Central memory CD8-positive, alpha-beta T cell (primary cell): ENCODE measurements around the gene TRIM36.

Experiments
- ATAC-seq: fragments of 150-1000 bp; cut with Tn5 transposase; replicated peaks from 2 replicates; pipeline ENCODE4 v1.10.0; 2022; ENCODE audit warnings: mild to moderate bottlenecking, moderate FRiP score, moderate number of reproducible peaks; ENCODE audit not compliant: poor library complexity, severe bottlenecking; ENCODE audit errors: extremely low read depth
- DNase-seq, 2 donors: peaks; one replicate each; pipeline ENCODE4 v3.0.0; 2021; ENCODE audit warnings: low spot score in 2 of 2
- H3K27ac Mint-ChIP-seq: one replicate; pipeline ENCODE4 v1.8.0; 2022; ENCODE audit warnings: low read depth, mild to moderate bottlenecking, moderate library complexity, mixed read lengths
- H3K27me3 Mint-ChIP-seq: one replicate; pipeline ENCODE4 v1.8.0; 2022; ENCODE audit warnings: mixed read lengths
- H3K36me3 Mint-ChIP-seq: one replicate; pipeline ENCODE4 v1.8.0; 2022; ENCODE audit warnings: mild to moderate bottlenecking, moderate library complexity, mixed read lengths; ENCODE audit not compliant: insufficient read depth
- H3K4me1 Mint-ChIP-seq: one replicate; pipeline ENCODE4 v1.8.0; 2022; ENCODE audit warnings: mixed read lengths
- H3K4me3 Mint-ChIP-seq: one replicate; pipeline ENCODE4 v1.8.0; 2022; ENCODE audit warnings: mild to moderate bottlenecking, moderate library complexity, mixed read lengths
- H3K9me3 Mint-ChIP-seq: one replicate; pipeline ENCODE4 v1.8.0; 2022; ENCODE audit warnings: mixed read lengths

The TRIM36 gene

DNA sequence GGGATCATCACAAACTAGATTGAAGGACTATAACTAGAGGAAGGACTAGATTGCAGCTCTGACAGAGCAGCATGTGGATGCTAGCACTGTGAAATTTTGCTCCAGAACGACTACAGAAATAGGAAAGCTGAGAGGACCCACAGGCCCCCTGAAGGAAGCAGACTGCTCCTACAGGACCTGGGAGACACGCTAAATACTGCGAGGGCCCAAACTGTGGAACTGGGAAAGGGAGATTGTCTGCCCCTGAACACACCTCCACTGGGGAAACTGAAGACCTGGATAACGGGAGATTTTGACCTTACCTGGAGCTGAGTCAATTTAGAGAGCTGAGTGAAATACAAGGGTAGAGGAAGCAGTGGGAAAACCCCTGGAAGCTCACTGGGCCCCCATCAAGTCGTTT is 19.2 kb downstream of the TRIM36 start:
- H3K27me3 Mint-ChIP-seq: peaks cover 66% of the 10 kb centered on the region
- no peak overlapping the region for H3K27ac Mint-ChIP-seq
- H3K36me3 Mint-ChIP-seq: no peaks in the 10 kb centered on the region
- ATAC-seq (no peak), DNase-seq (no peak)
- H3K4me1 Mint-ChIP-seq: no peaks in the 10 kb centered on the region
- H3K4me3 Mint-ChIP-seq: no peak overlapping the region
- H3K9me3 Mint-ChIP-seq: peaks cover 16% of the 10 kb centered on the region

DNA sequence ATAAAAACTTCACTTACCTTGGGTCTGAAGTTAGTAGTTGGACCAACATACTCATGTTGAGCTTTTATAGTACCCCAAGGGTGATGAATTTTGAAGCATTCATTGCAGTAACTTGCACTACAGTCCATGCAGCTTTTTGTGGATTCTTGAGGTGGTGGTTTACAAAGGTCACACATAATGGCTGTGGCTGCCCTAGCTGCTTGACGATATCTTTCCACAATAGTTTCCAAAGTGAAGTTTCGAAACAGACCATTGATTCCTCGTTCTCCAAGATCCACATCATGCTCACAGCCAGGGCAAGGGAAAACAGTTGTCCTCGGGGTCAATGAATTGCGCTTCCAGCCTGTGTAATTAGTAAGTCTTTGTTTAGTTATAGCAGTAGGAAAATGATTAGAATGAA is 22.7 kb downstream of the TRIM36 start:
- H3K4me3 Mint-ChIP-seq: no peak overlapping the region
- no peaks in the 10 kb centered on the region for H3K4me1 Mint-ChIP-seq
- peaks cover 31% of the 10 kb centered on the region for H3K27me3 Mint-ChIP-seq
- no peak for DNase-seq
- no peak overlapping the region for H3K27ac Mint-ChIP-seq
- no peak for ATAC-seq
- H3K9me3 Mint-ChIP-seq: peaks cover 5% of the 10 kb centered on the region
- H3K36me3 Mint-ChIP-seq: no peaks in the 10 kb centered on the region

DNA sequence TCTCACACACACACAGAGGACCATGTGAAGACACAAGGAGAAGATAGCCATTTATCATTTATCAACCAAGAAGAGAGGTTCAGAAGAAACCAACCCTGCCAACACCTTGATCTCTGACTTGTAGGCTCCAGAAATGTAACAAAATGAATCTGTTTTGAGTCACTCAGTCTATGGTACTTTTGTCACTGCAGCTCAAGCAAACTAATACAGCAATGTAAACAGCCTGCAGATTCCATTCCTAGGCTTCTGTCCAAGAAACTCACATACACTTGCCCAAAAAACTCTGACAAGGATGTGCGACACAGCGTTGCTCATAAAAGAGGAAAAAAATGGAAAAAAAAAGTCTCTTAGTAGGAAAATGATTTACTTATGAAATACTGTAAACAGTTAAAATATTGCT is 33.4 kb downstream of the TRIM36 start:
- no peaks in the 10 kb centered on the region for H3K9me3 Mint-ChIP-seq
- H3K27ac Mint-ChIP-seq: no peak overlapping the region
- no peaks in the 10 kb centered on the region for H3K36me3 Mint-ChIP-seq
- no peaks in the 10 kb centered on the region for H3K4me1 Mint-ChIP-seq
- DNase-seq (no peak), ATAC-seq (no peak)
- H3K27me3 Mint-ChIP-seq: peaks cover 70% of the 10 kb centered on the region
- H3K4me3 Mint-ChIP-seq: no peak overlapping the region

DNA sequence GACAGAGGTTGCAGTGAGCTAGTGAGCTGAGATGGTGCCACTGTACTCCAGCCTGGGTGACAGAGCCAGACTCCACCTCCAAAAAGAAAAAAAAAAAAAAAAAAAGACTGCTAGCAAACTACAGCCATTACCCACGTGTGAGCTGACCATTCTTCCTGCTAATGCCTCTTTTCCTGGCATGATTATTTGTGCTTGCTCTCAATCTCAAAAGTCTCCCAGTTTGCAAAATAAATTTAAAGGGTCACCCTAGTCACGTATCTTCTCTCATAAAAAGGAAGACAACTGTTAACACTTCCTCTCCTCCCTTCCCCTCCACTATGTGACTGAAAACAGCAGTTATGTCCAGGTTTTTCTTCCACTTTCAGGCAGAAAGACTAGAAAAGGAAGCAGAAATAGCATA is 37.2 kb downstream of the TRIM36 start:
- no peak overlapping the region for H3K4me3 Mint-ChIP-seq
- ATAC-seq: no peak
- H3K36me3 Mint-ChIP-seq: no peaks in the 10 kb centered on the region

DNA sequence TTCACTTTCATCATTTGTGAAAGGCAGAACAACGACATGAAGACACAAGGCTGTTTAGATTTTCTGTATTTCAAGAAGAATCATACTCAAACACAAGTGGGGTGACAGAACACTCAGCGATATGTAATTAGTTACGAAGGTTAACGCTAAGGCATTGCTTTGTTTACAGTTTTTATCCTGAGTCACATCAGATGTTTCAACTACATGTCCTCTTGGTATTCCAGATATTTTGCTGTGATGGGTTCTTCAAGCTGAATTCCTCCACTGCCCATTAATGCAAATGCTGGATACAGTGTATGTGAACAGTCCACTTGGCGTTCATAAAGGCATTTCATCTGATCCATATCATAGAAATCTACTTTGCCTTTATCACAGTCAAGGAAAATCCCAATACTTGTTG is 43.4 kb downstream of the TRIM36 start:
- H3K9me3 Mint-ChIP-seq: no peaks in the 10 kb centered on the region
- no peaks in the 10 kb centered on the region for H3K36me3 Mint-ChIP-seq
- DNase-seq: no peak

More for the DNA sequence above, 37.2 kb downstream of the TRIM36 start:
- H3K9me3 Mint-ChIP-seq: no peaks in the 10 kb centered on the region
- H3K27me3 Mint-ChIP-seq: peaks cover 48% of the 10 kb centered on the region
- H3K4me1 Mint-ChIP-seq: no peaks in the 10 kb centered on the region
- no peak for DNase-seq
- H3K27ac Mint-ChIP-seq: no peak overlapping the region

DNA sequence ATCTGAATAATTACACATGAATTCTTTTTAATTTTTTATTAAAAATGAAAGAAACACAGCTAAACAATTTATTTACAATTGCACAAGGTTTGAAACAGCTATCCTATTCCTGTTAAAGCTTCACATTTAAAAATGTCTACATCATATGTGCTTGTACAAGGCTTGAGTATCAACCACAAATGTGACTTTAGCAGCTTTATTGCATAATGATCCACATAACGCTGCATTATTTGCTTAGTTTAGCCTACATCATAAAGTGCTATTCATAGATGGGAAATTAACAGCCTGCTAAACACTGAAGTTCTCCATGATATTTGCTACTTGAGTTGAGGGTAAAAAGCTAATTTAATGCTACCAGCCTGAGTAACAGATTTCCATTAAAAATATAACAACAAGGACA is 45.0 kb downstream of the TRIM36 start:
- H3K4me1 Mint-ChIP-seq: no peaks in the 10 kb centered on the region
- no peak overlapping the region for H3K4me3 Mint-ChIP-seq
- H3K27me3 Mint-ChIP-seq: peaks cover 26% of the 10 kb centered on the region
- no peaks in the 10 kb centered on the region for H3K9me3 Mint-ChIP-seq
- ATAC-seq (no peak), DNase-seq (no peak)
- no peaks in the 10 kb centered on the region for H3K36me3 Mint-ChIP-seq
- H3K27ac Mint-ChIP-seq: no peak overlapping the region

More for the DNA sequence above, 43.4 kb downstream of the TRIM36 start:
- no peak for ATAC-seq
- Mint-ChIP-seq H3K4me3 (no peak overlapping the region), H3K4me1 (no peaks in the 10 kb centered on the region), H3K27ac (no peak overlapping the region), H3K27me3 (peaks cover 11% of the 10 kb centered on the region)

DNA sequence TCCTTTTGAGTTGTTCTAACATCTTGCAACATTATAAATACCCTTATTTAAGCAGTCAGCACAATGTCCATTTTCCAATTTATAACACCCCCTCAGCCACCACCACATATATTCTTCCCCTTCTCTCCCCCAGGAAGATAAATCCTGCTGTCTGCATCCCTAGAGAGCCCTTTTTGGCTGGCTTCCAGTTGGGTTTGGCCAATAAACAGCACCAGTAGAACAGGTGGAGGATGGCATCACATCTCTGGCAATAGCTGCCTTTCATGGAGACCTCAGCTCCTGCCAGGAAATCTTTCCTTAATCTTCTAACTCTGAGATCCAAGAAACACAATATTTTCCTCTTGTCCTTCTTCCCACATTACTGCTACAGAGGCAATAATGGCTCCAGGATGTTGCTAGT is 53.7 kb downstream of the TRIM36 start:
- ATAC-seq (no peak), DNase-seq (no peak)
- H3K4me1 Mint-ChIP-seq: no peaks in the 10 kb centered on the region
- peaks cover 94% of the 10 kb centered on the region for H3K27me3 Mint-ChIP-seq
- no peak overlapping the region for H3K4me3 Mint-ChIP-seq
- no peak overlapping the region for H3K27ac Mint-ChIP-seq
- H3K9me3 Mint-ChIP-seq: no peaks in the 10 kb centered on the region
- H3K36me3 Mint-ChIP-seq: no peaks in the 10 kb centered on the region

DNA sequence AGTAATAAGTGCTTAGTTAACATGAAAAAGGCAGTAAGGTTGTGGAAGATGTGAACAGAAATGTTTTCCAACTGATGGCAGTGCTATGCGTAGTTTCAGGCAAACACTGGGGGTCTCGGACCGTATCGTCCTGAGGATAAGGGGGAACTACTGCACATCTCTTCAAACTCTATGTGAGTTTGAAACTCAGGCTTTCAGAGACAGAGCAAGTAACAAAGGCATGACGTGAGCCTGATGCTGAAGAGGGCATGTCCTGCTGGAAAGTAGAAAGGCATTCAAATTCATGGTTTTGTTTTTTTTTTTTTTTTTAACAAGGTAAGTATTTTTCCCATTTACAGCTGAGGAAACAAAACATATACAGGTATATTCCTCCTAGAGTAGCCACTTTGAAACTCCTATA is 59.9 kb downstream of the TRIM36 start:
- no peak overlapping the region for H3K27ac Mint-ChIP-seq
- H3K27me3 Mint-ChIP-seq: peaks cover 75% of the 10 kb centered on the region
- H3K9me3 Mint-ChIP-seq: no peaks in the 10 kb centered on the region
- H3K4me1 Mint-ChIP-seq: no peaks in the 10 kb centered on the region
- no peak overlapping the region for H3K4me3 Mint-ChIP-seq
- ATAC-seq: no peak
- H3K36me3 Mint-ChIP-seq: no peaks in the 10 kb centered on the region
- DNase-seq: no peak

DNA sequence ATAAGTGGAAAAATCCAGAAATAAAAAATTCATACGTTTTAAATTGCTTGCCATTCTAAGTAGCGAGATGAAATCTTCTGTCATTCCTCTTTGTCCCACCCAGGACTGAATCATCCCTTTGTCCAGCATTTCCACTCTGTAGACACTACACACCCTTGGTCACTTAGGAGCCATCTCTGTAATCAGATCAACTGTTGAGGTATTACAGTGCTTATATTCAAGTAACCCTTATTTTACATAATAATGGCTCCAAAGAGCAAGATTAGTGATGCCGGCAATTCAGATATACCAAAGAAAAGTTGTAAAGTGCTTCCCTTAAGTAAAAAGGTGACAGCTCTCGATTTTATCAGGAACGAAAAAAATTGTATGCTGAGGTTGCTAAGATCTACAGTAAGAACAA is 60.4 kb downstream of the TRIM36 start:
- Mint-ChIP-seq H3K27me3 (peaks cover 75% of the 10 kb centered on the region), H3K4me3 (no peak overlapping the region), H3K4me1 (no peaks in the 10 kb centered on the region), H3K9me3 (no peaks in the 10 kb centered on the region), H3K36me3 (no peaks in the 10 kb centered on the region), H3K27ac (no peak overlapping the region)
- DNase-seq (no peak), ATAC-seq (no peak)

DNA sequence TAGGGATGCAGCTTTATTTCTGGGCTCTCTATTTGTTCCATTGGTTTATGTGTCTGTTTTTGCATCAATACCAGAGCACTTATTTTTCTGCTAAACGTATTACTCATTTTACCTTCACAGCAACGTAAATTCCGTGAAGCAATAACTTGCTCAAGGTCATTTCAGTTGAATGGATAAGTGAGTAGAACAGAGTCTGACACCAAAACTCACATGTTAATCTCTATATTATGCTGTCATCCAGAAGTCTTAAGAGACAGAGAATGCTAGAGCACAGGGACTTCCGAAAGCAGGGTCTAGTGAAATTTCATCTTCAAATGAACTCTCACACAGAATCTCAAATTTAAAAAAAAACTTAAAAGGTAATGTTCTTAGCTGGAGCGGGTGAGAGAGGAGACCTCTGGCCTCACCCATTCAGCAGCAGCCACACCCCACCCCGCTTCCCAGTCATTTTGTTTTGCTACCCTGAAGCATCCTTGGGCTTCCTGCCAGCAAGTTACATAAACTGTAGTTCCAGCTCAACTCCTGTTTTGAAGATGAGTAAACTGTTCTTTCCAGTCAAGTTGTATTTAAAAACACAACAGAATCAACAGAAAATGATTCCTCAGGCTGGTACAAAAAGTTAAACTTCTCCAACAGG is 69.3 kb downstream of the TRIM36 start:
- Mint-ChIP-seq H3K36me3 (no peaks in the 10 kb centered on the region), H3K9me3 (no peaks in the 10 kb centered on the region), H3K4me1 (no peaks in the 10 kb centered on the region), H3K27me3 (peaks cover 31% of the 10 kb centered on the region), H3K4me3 (no peak overlapping the region), H3K27ac (no peak overlapping the region)
- DNase-seq: no peak
- ATAC-seq: no peak

DNA sequence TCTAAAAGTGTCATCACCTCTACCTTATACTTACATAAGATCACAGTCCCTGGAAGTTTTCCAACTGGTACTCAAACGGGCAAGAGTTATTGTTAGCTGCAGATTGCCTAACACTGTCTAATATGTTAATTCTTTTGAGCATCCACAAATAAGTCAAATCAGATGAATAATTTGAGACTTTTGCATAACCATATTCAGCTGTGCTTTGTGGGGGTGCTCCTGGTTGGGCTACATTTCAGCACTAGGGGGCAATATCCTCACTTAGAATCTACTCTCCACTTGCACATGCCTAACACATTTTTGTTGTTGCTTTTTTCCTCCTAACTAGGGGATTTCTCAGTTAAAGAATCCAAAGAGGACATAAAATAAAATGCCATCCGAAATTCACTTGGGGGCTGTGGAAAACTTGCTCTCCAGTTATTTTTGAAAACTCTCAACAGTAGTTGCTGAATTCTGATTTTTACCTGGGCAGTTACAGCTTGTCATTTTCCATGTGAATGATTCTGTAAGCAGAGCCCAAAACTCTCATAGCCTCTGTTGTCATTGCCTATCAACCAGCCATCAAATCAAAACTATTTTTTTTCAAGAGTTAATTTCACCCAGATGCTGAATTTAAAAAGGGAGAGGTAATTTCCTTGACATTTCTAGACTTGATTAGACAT is 71.5 kb downstream of the TRIM36 start:
- H3K27me3 Mint-ChIP-seq: peaks cover 22% of the 10 kb centered on the region
- H3K36me3 Mint-ChIP-seq: no peaks in the 10 kb centered on the region
- DNase-seq (no peak), ATAC-seq (peak; percentile 43)
- no peaks in the 10 kb centered on the region for H3K9me3 Mint-ChIP-seq
- no peaks in the 10 kb centered on the region for H3K4me1 Mint-ChIP-seq
- no peak overlapping the region for H3K27ac Mint-ChIP-seq
- H3K4me3 Mint-ChIP-seq: no peak overlapping the region

DNA sequence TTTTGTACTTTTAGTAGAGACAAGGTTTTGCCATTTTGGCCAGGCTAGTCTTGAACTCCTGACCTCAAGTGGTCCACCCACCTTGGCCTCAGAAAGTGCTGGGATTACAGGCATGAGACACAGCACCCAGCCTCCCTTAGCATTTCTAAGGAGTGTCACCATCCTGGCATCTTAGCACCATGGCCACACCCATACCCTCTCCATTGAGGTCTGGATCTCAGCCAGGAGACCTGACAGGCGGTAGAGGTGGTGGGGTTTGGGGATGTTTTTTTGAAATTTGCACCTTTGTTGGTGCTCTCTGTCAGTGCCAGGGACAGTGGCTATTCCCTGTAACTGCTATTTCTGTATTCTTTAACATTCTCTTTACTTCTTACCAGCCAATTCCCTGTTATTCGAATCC is 72.5 kb downstream of the TRIM36 start:
- Mint-ChIP-seq H3K27ac (no peak overlapping the region), H3K27me3 (peaks cover 22% of the 10 kb centered on the region), H3K36me3 (no peaks in the 10 kb centered on the region), H3K9me3 (no peaks in the 10 kb centered on the region), H3K4me3 (no peak overlapping the region), H3K4me1 (no peaks in the 10 kb centered on the region)
- ATAC-seq (no peak), DNase-seq (no peak)

DNA sequence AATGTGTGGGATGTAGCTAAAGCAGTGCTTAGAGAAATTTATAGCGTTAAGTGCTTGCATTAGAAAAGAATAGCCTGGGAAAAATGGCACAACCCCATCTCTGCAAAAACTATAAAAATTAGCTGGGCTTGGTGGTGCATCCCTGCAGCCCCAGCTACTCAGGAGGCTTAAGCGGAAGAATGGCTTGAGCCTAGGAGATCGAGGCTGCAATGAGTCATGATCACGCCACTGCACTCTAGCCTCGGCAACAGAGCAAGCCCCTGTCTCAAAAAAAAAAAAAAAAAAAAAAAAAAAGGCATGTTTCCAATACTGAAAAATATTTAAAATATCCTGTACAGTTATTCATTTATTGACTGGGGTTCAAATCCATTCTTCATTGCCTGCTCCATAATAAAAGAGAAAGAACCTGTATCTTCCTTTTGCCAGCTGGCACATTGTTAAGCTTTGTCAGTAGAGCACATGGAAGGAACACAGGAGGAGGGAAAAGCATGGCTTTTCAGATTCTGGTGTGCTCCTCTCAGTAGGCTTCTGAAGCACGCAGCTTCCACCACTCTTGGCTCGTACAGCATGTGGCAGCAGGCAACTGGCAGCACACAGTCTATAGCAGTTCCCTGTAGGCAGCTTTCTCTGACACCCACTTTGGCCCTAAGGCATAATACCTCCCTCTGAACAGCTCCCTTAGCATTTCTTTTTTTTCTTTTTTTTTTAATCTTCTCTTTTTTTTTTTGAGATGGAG is 73.5 kb downstream of the TRIM36 start:
- H3K36me3 Mint-ChIP-seq: no peaks in the 10 kb centered on the region
- peaks cover 27% of the 10 kb centered on the region for H3K27me3 Mint-ChIP-seq
- no peak overlapping the region for H3K4me3 Mint-ChIP-seq
- no peaks in the 10 kb centered on the region for H3K9me3 Mint-ChIP-seq
- no peak overlapping the region for H3K27ac Mint-ChIP-seq
- ATAC-seq (no peak), DNase-seq (no peak)
- no peaks in the 10 kb centered on the region for H3K4me1 Mint-ChIP-seq
